ENCODE data around the gene TTC38.

TTC38 gene

GRCh38 chr22:46335201-46336118 is 67.7 kb downstream of the TTC38 start, which contains the start of gene TRMU:
TRMU (plus strand) TSS chr22:46335714; CDS start chr22:46335765, 51 bp downstream.
- peak; percentile 75 for DNase-seq

GRCh38 chr22:46336119-46337078 is 68.6 kb downstream of the TTC38 start:
- no peak for DNase-seq

DNA sequence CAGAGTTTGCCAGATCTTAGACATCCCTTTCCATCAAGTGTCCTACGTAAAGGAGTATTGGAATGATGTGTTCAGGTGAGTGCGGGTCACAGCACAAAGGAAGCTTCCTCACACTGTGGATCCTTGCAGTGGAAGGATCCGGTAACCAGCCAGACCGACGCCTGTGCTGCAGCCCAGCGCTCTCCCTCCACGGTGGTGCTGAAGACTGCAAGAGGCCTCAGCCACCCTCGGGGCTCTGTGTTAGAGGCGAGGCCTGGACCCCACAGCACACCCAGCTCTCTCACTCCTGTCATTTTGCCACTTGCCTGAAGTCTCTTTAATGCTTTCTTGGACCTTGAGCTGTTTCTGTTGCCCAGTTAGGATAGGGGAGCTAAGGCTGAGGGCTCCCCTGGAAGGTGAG is 70.1 kb downstream of the TTC38 start:
- no peak for DNase-seq

DNA sequence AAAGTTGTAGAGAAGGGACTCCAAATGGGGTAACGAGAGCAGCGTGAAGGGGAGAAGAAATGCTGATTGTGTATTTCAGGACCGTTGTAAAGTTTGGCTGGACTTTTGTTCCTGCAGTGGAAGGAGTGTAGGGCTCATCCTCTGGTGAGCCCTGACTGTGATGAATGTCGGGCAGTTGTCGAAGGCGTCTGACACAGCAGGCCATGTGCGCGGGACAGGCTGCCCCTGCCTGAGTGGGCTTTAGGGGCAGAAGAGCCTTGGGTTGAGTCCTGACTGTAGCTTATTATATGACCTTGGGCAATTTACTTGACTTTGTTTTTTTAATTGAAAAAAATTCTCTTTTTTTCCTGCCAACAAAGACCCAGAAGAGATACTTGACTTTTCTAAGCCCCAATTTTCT is 70.8 kb downstream of the TTC38 start:
- no peak for DNase-seq

GRCh38 chr22:46339956-46340355 is 72.1 kb downstream of the TTC38 start:
- DNase-seq: no peak

GRCh38 chr22:46340676-46341075 is 72.9 kb downstream of the TTC38 start:
- DNase-seq: no peak
